NCI-H1694 (cell line): ENCODE results near the gene PTPN5.
A peak's percentile ranks its signal among the peaks of the same experiment; 100 is the strongest.
"Not testable (repeated sequence)": the region's sequence is repeated elsewhere in the genome, so short reads cannot be mapped to it uniquely, and the experiment has no call there.

Experiments used
- DNase-seq: peaks from one replicate; lab custom pipeline; 2025; lab: John Stamatoyannopoulos, UW

Gene PTPN5

DNA sequence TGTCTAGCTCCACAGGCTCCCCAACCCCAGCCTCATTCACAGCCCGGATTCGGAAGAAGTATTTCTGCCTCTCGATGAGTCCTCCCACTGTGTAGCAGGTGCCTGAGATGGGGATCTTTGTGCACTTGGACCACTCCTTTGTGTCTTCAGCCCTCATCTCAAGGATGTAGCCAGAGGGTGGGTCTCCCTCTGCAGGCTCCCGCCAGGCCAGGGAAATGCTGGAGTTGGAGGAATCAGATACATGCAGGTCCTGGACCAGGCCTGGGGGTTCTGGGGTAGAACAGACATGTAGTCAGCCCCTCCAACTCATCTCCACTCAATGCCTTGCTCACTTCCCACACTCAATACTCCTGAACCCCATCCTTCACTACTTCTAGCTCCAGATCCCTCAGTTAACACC lies 82.2 kb downstream of the PTPN5 start:
- no peak for DNase-seq

DNA sequence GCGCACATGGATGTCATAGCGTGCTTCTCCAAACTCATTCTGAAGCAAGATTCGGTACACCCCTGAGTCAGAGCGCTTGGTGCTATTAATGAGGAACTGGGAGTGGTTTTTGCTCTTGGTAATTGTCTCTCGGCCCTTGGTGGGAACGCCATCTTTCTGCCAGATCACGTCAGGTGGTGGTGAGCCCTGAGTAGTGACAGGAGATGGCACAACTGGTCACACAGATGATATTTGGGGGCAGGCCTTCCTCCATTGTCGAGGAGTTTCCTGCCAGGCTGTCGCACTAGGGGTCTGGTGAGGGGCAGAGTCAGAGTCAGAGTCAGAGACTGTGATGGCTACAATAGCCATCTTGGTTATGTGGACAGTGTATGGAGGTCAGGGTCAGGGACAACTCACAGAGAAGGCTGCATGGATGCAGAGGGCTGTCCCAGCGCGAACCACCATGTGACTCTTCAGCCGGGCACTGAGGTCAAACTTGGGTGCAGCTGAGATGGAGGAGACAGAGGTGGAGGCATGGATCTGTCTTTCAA lies 83.7 kb downstream of the PTPN5 start:
- DNase-seq = no peak

DNA sequence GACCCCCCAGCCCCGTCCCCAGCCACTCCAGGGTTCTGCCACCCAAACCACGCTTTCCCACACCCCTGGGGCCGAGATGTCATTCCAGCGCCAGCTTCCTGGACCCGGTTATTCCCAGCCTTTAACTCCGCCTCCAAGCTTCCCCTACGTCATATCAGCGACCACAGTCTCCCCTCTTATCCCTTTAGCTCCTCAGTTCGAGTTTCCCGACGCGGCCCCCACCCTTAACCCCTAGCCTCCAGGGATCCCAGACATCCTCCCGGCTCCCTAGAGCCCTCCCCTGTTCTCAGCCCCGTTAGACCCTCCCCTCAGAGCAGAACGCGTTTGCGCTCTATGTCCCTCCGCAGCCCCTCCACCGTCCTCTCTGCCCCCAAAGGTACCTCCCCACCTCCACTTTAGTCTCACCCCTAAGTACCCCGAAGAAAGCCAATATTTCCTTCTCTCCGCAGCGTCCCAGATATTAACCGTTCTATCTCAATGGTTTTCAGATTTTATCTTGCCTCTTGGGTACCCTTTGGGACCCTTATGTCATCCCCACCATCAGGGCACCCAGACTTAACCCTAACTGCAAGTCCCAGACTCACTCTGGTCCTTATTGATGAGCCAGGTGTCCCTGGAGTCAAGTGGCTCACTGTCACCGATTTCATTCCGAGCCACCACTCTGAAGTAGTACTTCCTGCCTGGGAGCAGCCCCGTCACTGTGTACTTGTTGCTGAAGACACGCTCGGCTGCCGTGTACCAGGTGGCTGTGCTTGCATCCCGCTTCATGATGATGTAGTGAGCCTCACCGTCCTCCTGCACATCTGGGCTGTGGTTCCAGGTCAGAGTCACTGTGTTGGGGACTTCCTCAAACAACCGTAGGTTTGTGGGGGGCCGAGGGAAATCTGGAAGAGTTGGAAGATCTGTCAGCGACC lies 85.0 kb downstream of the PTPN5 start:
- DNase-seq = no peak

DNA sequence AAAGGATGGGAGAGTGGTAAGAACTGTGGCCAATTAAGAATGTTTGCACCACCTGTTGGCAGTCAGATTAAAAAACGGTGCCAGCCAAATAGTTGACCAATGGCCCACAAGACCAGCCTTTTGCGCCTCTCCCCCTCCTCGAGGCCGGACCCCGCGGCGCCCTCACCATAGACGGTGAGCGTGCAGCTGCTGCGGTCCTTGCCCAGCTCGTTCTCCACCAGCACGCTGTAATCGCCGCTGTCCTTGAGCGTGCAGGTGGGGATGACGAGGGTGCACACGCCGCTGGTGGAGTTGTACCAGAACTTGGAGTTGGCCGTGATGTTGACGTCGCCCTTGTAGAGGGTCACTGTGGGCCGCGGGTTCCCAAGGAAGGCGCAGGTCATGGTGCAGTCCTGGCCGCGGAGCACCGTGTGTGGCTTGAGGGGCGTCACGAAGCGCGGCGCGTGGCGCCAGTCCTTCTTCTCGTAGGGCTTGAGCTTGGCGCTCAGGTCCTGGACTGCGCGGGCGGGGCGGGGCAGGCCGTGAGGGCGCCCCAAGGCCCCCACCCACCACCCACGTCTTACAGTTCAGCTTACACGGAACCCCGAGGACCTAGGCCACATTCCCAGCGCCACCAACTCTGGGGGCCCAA lies 85.8 kb downstream of the PTPN5 start:
- DNase-seq = no peak

DNA sequence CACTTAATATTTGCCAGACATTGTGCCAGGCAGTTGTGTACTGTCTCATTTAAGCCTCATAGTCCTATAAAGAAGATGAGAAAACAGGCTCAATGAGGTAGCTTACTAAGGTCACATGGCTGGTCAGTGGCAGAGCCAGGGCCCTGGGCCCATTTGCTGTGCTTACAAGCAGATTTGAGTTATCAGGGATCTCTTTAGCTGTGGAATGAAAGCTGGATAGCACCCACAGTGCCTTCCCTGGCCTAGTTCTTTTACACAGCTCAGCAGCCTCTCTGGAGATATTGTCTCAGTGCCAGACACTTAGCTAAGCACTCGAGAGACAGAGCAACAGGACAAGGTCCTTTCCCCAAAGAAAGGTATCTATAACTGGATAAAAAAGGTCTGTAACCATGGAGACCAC lies 86.9 kb downstream of the PTPN5 start:
- DNase-seq = no peak

DNA sequence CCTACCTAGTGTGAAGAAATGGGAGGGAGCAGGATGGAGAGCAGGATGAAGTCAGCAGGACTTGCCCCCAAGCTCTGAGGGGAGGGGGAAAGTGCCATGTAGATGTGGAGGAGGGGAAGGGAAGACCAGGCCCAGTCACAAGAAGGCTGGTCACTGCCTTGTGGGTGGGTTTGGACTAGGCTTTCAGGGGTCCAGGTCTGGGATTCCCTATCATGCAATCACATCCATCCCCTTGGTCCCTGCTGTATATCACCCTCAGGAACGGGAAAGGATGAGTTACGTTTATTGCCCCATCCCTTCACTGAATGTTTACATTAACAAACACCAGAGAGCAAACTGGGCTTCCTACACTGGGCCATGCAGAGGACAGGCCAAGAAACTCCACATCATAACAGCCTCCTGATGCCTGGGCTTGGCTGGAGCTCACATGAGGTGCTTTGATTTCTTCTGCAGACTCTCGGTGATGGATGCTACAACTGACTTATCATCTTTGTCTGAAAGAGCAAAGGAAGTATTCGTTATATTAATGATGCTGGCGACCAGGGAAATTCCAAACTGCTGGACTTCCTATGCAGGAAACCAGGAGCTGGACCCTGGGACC lies 87.5 kb downstream of the PTPN5 start:
- DNase-seq = no peak

DNA sequence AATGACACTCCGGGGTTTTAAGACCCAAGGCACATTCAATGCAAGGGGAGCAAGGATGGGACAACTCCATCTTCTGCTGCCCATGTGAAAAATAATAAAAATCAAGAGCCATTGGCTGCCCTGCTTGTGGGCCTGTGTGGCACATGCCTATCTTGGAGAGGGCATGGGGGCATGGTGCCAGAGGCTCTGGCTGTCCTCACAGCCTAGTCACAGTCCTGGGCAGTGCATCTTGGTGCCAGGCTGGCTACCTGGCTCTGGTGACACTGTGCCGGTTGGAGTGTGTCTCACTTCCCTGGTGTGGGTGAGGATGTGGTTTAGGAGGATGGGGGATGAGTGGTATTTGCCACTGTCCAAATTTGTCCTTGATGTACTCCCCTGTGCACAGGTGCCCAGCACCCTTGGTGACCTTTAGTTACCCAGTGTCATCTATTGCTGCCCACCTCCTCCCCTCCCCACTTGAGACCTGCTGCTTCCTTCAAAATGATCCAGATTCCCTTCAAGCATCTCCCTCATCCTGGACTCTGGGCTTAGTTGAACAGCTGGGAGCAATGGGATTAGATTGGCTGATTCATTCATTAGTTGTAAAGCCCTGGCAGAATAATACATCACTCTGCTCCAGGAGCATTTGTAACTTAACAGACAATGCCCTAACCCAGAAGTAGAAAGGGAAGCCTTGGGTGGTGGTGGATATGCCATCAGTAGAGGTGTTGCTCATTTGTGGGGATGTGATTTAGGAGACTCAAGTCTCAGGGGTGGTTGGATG lies 88.4 kb downstream of the PTPN5 start:
- DNase-seq = no peak

DNA sequence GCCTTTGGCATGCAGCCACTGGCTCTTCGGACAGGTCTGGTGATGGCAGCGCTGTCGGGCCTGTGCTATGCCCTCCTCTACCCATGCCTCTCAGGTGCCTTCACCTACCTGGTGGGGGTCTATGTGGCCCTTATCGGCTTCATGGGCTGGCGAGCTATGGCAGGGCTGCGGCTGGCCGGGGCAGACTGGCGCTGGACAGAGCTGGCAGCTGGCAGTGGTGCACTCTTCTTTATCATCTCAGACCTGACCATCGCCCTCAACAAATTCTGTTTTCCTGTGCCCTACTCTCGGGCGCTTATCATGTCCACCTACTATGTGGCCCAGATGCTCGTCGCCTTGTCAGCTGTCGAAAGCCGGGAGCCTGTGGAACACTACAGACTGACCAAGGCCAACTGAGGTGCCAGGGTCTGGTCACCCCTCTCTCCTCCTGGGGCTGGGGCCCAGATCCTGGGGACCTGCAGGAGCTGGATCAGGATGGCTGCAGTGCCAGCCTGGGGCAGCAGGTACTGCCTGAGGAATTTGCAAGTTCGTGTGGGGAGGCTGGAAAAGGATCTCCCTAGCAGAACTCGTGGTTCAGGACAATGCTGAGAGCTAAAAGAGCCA lies 89.9 kb downstream of the PTPN5 start:
- no peak for DNase-seq

DNA sequence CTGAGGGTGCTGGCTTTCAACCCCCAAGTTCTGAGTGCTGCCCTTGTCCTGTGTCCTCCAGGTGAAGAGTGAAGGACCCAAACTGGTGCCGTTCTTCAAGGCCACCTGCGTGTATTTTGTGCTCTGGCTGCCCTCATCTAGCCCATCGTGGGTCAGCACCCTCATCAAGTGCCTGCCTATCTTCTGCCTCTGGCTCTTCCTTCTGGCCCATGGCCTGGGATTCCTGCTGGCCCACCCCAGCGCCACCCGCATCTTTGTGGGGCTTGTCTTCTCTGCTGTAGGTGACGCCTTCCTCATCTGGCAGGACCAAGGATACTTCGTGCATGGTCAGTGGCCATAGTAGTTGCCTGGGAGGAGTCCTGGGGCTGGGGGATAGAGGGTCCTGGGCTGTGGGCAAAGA lies 90.7 kb downstream of the PTPN5 start:
- DNase-seq = no peak

DNA sequence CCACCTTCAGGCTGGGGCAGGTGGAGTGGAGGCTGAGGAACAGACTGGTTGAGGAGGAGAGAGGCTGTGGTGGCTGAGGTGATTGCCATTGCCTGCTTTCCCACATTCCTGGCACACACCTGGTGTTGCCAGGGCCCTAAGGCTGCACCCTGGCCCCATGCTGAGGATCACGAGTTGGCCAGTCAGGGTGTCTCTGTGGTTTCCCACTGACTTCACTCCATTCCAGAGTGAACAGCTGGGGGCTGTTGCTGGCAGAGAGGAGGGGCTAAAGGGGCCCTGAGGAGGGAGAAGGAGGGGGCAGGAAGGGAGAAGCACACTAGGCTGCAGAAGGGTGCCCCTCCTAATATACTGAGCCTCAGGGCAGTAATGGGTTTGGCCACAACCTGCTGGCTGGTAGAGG lies 91.2 kb downstream of the PTPN5 start:
- no peak for DNase-seq

DNA sequence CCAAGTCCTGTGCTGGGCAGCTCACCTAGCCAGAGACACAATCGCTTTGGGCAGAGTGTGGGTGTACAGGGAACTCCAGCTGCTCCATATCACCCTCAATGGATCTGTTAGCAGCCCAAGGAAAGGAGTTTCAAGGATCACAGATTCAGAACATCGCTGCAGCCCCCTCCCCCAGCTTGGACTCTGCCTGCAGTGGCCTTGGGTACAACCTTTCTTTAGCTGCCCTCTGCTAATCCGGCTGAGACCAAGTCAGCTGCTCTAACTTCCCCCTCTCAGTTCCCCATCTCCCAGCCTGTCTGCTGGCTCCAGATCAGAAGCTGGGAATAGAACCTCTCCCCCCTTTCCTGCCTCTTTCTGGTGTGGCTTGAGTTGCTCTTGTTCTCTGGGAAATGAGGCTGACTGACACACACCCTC lies 91.7 kb downstream of the PTPN5 start:
- no peak for DNase-seq

DNA sequence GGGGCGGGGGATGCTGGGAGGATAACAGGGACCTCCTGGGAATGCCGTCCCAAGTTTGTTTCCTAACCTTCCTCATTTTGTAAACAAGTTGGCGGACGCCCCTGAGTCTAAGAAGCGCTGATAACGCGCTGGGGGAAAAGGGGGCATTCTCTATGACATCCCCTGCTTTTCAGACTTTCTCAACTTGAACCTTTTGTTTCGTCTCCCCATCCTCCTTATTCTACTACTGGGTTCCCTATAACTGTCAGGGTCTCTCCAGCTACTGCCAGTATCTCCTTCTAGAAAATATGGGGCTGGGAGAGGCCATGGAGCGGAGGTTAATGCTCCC lies 92.4 kb downstream of the PTPN5 start:
- DNase-seq = no peak

DNA sequence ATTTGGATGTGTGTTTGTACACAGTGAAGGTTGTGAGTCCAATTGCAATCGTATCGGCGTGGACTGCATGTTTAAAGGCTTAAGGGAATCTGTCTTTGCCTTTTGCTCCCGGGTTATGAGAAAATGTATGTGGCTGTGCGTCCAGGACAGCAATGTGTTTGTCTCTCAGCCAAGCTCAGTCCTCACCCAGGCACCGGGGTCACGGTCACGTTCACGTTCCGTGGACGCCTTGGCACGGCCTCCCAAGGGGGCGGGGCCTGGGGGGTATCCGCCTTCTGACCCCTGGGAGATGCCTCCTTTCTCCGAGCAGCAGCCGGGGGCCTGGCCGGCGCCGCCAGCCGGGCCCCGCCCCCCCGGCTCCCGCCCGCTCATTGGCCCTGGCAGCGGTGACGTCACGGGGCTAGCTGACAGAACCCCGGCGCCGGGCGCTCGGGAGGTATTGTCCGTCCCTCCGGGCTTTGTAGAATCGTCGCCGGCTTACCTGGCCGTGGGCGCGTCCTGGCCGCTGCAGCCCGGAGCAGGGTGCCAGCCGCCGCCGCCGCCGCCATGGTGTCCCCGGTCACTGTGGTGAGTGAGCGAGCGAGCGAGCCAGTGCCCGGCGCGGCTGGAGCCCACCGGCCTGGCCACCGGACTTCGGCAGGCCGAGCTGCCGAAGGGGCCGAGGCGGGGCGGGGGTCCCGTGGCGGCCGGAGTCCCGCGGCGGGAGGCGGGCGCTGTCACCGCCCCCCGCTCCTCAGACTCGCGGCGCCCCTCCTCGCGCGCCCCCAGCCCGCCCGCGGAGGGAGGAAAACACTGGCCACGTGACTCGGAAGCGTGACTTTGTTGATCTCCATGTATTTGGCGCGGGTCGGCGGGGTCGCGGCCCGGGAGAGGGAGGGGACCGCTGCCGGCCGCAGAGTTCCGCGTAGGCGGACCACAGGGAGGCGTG lies 93.0 kb downstream of the PTPN5 start, which contains the start of gene TMEM86A:
TSS of gene TMEM86A (plus strand) at position 439 of the 928 bp plus-strand sequence. CDS start at position 547, 108 bp downstream.
- DNase-seq = peak; percentile 29

DNA sequence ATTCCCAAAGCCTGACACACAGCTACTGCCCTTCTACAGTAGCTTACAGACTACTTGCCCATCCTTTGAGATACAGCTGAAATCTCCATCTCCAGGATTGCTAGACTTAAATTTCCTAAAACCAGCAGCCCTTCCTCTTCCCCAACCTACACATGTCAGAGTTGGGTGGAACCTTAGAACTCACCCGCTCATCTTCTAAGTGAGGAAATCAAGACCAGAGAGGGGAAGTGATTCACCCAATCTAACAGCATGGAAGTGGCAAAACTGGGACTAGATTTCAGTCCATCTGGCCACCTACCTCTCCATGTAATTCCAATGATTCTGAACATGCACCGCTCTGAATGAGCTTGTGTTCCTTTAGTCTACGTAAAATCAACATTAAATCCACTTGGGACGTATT lies 94.0 kb downstream of the PTPN5 start:
- DNase-seq = no peak

DNA sequence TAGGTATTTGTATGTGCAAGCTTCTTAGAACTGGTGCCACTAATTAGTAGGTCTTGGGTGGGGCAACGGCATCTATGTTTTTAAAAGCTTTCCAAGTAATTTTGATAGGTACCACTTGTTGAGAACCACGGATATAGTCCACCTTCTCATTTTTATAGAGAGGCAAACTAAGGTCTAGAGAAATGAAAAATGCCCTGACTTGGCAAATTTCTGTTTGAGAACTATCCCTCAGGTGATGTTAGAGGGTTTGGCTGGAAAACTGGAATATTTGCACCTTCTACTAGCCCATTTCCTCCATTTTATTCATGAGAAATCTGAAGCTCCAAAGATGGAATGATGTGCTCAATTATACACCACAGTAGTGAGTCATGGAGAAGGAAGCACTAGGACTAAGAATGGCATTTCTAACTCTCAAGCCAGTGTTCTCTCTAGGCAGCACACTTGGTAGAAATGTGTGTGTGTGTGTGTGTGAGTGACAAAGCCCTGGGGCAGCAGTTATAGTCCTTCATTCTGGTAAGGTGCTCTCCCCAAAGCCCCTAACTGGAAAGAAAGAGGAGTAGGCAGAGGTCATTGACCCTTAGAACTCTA lies 94.9 kb downstream of the PTPN5 start:
- DNase-seq = no peak

DNA sequence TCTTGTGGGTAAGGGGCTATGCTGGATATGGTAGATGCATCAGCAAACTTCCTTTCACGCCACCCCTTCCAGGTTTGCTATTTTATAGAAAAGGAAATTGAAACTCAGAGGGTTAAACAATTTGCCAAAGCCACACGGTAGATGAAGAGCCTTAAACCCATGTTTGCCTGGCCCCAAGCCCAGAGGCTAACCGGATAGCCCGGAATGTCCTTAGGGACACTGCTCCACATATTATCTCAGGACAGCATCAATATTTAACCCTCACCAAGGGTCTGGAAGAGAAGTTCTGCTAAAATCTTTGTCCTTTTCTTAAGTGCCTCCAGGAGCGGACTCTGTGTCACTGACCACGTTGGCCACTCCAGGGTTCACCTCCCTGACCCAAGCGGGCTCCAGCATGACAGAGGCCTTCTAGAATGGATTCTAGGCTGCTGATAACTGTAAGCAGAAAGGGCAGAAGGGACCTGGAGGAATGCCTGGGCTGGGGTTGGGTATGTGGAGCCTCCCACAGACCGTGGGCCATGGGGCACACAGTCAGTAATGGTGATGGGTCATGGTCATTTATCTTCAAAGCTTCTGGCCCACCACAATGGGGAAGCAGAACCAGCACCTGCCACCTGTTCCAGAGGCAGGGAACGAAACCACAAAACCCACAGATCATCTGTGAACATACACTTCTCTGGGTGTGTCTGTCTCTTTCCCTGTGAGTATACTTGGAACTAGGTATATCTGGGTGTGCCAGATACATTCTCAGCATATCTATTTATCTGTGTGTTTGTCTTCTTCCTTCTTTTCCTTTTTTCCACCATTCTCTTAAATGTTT lies 98.4 kb downstream of the PTPN5 start:
- no peak for DNase-seq

DNA sequence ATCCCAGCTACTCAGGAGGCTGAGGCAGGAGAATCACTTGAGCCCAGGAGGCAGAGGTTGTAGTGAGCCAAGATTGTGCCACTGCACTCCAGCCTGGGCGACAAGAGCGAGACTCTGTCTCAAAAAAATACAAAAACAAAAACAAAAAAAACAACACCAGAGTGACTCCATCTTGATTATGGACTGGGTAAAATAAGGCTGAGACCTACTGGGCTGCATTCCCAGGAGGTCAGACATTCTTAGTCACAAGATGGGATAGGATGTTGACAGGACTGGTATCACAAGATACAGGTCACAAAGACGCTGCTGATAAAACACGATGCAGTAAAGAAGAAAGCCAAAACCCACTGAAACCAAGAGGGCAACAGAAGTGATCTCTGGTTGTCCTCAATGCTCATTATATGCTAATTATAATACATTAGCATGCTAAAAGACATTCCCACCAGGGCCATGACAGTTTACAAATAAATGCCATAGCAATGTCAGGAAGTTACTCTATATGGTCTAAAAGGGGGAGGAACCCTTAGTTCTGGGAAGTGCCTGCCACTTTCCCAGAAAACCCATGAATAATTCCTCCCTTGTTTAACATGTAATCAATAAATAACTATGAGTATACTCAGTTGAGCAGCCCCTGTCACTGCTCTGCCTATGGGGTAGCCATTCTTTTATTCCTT lies 100.0 kb downstream of the PTPN5 start:
- DNase-seq = not testable (repeated sequence)

DNA sequence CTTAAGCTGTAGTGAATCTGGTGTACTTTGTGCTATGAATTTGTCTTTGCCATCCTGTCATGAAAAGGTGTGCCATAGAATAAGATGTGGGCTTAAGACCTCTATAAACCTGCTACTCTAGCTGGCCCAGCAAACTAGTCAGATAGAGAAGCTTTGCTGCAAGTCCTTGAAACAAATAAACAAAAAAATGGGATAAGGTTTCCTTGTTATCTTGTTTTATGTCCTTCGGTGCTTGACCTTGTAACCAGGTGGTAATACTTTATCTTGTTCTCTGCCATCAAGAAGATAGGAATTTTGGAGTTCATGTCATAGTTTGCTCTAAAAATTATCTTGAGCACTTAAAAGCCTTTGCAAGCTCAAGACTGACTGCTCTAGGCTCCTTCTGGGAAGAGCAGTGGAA lies 107.3 kb downstream of the PTPN5 start:
- DNase-seq = no peak

DNA sequence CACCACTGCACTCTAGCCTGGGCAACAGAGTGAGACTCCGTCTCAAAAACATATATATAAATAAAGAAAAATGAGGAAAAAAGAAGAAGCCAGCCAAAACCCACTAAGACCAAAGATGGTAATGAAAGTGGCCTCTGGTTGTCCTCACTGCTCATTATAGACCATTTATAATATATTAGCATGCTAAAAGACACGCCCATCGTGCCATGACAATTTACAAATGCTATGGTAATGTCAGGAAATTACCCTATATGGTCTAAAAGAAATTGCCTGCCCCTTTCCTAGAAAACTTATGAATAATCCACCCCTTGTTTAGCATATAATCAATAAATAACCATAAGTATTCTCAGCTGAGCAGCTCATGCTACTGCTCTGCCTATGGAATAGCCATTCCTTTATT lies 109.1 kb downstream of the PTPN5 start:
- no peak for DNase-seq
